Hematopoietic multipotent progenitor cell treated with erythropoietin and hydrocortisone succinate and interleukin-3 and kit ligand, for 6 days (in vitro differentiated cells): ENCODE data around the gene TLCD5.

Experiments used
- DNase-seq: peaks from one replicate; pipeline ENCODE4 v3.0.0-alpha.2; 2015

TLCD5 gene

DNA sequence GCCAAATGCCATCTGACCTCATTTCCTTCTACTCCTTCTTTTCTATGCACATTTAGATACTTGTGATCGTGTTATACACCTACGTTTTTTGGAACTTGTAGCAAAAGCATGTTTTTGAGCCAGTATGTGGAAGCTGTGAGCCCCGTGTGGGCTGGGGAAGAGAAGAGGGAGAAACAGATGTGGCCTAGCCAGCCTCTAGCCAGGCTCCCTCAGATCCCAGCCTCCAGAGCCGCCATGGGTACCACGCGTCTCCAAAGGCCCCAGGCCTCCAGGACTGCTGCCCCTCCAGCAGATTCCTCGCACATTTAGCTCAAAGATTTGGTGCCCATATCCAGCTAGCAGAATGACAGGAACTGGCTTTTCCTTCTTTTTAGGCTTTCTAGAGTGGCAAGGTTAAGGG, 17.0 kb upstream of the TLCD5 start:
- no peak for DNase-seq

- DNase-seq, result no peak
These were observed 14.2 kb upstream of the TLCD5 start for GRCh38 chr11:120310870-120311269.

DNA sequence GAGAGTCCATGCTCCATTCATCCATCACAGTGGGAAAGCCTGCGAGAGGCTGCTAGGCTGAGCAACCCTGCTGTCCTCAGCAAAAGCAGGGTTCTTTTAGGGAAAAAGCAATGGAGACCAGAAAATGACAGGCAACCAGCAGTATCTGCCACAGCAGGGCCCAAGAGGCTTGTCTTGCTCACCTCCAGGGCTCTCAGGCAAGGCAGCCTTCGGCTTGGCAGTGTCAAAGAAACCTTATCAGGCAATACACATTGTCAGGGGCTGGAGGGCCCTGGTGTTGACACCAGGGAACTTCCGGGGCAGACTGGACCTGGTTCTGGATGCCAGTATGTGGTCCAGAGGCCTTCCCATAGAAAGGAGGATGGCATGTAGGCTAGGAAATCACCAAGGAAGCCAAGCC, 10.2 kb upstream of the TLCD5 start:
- DNase-seq, result peak; percentile 30

- no peak for DNase-seq
These were observed 8.0 kb upstream of the TLCD5 start for GRCh38 chr11:120316880-120317688.

DNA sequence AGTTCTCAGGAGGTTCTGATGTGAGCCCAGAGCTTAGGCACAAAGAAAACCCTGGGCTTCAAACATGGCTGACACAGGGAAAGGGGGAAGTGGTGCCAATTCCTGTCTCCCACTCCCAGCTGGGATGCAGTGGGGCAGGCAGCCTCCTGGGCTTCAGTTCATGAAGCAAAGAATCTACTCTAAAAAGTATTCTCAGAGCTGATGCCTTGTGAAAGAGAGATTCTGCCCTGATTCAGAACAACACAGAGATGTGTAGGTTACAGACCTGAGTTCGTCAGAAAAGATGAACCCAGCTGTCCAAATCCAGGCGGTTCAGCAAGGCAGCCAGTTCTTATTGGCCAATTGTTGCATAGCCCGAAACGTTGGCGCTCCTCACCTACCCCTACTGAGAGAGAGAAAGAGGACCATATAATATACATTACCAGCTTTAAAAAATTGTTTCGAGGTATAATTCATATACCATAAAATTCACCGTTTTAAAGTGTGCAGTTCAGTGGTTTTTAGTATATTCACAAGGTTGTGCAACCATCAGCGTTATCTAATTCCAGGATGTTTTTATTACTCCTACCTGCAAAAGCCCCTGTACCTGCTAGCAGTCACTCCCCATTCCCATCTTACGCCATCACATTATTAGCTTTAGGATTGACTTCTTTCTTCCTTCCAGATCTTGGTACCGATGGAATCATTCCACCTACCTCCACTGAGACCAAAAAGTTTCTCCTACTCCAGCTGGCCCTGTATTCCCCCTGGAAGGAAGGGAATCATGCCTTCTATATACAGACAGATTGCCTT, 7.2 kb upstream of the TLCD5 start:
- DNase-seq, result no peak

DNA sequence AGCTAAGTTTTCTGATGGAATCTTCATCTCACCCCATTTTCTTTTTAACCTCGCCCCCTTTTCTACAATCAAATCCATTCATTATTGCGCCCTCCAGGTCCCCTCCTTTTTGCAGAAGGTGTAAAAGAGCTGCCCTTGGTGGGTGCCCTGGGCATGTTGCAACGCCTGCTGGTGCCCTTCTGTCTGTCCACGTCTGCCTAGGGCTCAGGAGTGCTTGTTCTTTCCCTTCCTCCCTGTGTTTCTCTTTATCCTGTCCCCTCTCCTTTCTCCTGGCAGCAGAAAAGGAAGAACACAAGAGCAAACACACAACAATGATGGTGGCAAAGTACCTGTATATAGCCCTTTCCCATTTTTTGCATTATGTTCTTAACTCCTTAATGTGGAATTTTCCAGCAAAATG, 6.2 kb upstream of the TLCD5 start:
- no peak for DNase-seq

DNA sequence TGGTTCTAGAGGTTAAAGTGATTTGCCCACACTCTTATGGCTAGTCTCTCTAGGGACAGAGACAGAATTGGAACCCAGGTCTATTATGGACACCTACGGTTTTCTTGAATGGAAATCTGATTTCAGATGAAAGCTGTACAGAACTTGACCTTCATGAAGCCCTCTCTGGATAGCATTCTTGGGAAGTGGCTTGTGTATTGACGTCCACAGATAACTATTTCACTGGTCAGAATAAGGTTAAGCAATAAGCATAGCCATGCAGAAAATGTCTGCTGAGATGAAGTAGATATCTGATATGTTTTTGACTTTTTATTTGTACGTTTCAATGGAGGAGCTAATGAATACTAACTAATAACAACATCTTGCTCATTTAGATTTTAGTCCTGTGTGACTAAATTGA, 1.1 kb downstream of the TLCD5 start:
- no peak for DNase-seq

DNA sequence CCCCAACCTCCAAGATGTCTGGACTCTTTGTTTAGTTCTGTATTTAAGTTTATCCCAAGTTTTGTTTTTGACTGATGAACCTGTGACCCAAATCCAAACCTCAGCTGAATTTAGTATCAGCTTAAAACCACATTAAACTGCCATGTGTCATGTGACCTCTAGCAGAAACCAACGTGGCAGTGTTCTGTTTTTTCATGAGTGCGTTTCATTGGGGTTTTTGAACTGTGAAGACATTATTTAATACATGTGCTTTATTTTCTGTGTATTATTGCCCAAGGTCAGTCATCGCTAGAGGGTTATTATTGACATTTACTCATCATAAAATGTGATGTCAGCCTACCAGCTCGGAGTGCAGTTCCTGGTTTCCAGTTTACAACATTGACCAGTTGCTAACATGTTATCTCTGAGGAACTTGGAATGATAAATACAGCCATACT, 1.8 kb downstream of the TLCD5 start:
- DNase-seq, result peak; percentile 33

DNA sequence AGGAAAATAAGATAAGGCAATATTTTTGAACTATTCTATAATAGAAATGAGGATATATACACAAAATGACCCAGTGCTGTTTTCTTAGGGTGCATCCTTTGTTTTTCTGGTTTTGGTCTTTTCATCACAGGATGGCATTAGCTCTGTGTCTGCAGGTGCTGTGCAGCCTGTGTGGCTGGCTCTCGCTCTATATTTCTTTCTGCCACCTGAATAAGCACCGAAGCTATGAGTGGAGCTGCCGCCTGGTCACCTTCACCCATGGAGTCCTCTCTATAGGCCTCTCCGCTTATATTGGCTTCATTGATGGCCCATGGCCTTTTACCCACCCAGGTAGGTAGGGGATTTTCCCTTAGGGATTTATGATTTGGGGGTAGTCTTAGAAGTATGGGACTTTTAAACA, 2.2 kb downstream of the TLCD5 start:
- no peak for DNase-seq

DNA sequence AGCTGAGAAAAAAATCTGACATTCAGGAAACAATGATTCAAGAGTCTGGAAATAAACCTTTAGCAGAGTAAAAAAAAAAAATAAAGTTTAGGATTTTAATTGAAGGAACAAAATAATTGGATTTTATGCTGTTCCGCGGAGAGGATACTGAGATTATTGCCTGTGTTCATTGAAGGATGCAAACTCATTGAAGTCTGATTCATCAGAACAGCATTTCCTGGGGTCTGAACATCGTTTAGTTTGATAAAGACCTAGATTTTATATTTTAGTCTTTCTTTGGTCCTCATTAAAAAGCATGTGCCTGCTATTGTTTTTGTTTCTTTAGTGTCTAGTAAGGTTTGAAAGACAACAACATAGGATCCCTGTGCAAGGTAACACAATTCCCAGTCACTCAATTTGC, 4.5 kb downstream of the TLCD5 start:
- DNase-seq, result no peak

DNA sequence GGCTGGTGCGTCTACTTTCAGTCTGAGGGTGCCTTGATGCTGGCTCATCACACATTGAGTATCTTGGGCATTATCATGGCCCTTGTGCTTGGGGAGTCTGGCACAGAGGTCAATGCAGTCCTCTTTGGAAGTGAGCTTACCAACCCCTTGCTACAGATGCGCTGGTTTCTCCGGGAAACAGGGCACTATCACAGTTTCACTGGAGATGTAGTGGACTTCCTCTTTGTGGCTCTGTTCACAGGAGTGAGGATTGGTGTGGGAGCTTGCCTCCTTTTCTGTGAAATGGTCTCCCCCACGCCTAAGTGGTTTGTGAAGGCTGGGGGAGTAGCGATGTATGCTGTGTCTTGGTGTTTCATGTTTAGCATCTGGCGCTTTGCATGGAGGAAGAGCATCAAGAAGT, 4.9 kb downstream of the TLCD5 start:
- no peak for DNase-seq

- no peak for DNase-seq
These were observed 6.3 kb downstream of the TLCD5 start for GRCh38 chr11:120331301-120331996.

DNA sequence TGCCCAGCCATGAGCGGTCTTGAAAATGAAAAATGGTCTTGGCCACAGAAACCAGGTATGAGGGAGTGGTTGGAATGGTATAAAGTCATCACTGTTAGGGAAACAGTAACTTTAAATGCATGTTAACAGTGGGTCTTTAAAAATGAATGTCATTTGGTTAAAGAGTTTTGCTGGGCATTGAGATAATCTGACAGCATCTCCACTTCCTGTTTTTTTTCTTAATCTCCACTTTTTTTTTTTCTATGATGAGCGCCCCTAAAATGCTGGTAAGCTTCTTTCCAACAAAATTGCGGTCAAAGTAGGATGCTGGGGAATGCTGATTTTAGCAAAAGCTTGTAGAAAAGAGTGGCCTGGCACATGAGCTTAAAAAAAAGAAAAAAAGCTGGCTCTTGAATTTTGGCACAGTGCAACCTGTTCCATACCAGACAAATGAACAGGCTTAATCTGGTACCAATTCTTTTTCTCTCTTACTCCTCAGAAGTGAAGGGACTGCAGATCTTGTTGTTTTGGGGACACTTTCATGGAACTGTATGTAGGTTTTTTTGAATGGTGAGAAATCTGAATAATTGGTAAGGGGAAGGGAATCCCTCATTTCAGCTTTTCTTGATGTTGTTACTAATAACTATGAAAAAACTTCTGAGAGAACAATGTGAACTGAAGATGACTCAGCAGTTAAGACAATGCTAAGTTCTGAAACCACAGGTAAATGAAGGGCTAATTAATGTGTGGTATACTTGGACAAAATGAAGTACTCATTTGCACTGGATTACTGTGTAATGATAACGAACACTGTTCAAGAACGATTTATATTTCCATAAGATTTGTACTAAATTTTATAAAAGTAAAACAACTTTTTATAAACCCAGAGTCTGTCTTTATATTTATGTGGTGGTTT, 8.0 kb downstream of the TLCD5 start:
- no peak for DNase-seq

GRCh38 chr11:120333801-120334200, 8.7 kb downstream of the TLCD5 start:
- DNase-seq, result no peak

GRCh38 chr11:120334332-120334731, 9.2 kb downstream of the TLCD5 start:
- DNase-seq, result no peak

GRCh38 chr11:120334894-120335462, 9.9 kb downstream of the TLCD5 start:
- DNase-seq, result peak; percentile 90

DNA sequence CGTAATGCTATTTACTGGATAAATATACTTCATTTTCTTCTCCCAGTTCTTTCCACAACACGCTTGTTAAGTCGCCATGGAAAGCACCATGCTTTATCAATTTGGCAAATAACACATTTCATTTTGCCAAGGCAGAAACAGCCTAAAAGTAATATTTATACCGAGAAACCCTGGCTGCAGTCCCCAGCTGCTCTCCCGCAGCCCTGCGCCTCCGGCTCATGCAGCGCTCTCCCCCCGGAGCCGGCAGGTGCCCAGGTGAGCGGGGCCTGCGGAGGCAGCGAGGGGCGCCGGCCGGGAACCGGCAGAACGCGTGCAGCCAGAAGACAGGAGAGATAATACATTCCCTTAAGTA, 10.4 kb downstream of the TLCD5 start:
- DNase-seq, result peak; percentile 40

- DNase-seq, result peak; percentile 91
These were observed 11.0 kb downstream of the TLCD5 start, which contains the start of gene ARHGEF12 for GRCh38 chr11:120335908-120336640. Gene ARHGEF12 (plus strand): TSS chr11:120336413. CDS start chr11:120337244, 831 bp downstream.

DNA sequence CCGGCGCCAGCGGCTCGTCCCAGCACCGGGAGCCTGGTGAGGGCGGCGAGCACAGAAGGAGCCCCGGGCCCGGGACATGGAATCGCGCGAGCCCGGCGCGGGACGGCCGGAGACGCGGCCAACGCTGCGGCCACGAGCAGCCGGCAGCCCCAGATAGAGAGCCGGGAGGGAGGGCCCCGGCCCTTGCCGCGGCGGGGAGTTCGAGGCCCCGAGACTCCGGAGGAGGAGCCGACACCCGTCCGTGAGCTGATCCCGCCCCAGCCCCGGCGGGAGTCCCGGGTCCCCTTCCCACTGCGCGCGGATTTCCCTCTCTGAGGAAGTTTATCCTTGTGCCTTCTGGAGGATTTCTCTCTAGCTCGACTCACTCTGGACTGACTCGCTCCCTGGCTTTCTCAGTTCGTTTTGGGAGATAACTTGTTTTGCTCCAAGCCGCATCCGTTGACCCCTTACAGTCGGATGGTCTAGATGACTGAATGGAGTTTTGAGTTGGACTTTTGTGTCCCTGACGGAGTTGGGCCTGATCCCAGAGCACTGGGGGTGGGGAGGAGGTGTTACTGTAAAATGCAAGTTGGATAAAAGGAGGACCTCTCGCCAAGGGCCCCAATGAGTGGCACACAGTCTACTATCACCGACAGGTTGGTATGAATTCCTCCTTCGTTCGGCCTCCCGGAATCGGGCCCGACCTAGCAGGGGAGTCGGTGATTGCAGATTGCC, 11.7 kb downstream of the TLCD5 start:
- DNase-seq, result peak; percentile 47

DNA sequence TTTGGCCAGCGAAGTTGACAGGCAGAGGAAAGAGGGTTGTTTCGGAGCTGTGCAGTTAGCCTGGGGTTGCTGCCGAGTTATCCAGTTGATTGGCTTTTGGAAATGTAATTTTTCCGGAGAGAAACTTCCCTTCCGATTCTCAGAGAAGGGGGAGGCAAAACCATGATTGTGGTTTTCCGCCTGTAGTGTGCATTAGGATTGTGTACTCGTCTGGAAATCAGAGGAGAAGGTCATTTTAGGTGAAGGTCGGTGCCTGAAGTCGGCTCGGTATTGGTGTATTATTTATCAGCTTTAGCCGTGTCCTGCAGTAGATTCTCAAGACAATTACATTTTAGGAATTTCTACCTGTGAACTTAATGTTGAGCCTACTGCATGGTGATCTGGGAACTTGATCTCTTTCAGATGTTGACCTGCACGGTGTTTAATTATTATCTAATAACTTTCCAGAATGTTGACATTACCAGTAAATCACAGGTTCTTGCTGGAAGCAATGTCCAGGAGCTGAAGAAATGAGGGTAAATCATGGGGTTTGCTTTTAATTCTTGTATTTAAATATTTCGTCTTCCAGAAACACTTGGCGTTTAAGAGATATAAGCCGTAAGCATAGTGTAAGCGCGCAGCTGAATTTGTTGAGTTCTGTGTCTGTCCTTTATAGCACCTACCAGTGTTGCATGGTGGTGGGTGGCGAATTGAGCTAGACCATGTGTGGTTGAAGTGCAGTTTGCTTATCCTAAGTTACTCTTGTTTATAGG, 12.4 kb downstream of the TLCD5 start:
- peak; percentile 37 for DNase-seq
